ENCODE measurements around the gene GPRC5B.
A peak's percentile ranks its signal among the peaks of the same experiment; 100 is the strongest.

GPRC5B gene

GRCh38 chr16:19868421-19868820 lies 16.2 kb downstream of the GPRC5B start:
- DNase-seq, result no peak

GRCh38 chr16:19864566-19864965 lies 20.1 kb downstream of the GPRC5B start:
- DNase-seq, result no peak

- DNase-seq, result no peak
These were observed 20.7 kb downstream of the GPRC5B start for GRCh38 chr16:19863990-19864389.

GRCh38 chr16:19861811-19862327 lies 22.8 kb downstream of the GPRC5B start:
- DNase-seq, result no peak

GRCh38 chr16:19861133-19861532 lies 23.5 kb downstream of the GPRC5B start:
- no peak for DNase-seq

- no peak for DNase-seq
These were observed 24.2 kb downstream of the GPRC5B start for GRCh38 chr16:19860166-19861041.

GRCh38 chr16:19859603-19860002 lies 25.0 kb downstream of the GPRC5B start:
- DNase-seq, result no peak

- DNase-seq, result no peak
These were observed 25.5 kb downstream of the GPRC5B start for GRCh38 chr16:19859166-19859565.

- DNase-seq, result no peak
These were observed 26.2 kb downstream of the GPRC5B start for GRCh38 chr16:19858340-19859018.

- no peak for DNase-seq
These were observed 26.9 kb downstream of the GPRC5B start for GRCh38 chr16:19857593-19858339.

GRCh38 chr16:19856120-19856519 lies 28.5 kb downstream of the GPRC5B start:
- DNase-seq, result no peak

- no peak for DNase-seq
These were observed 30.1 kb downstream of the GPRC5B start for GRCh38 chr16:19854543-19854876.

GRCh38 chr16:19853742-19854542 lies 30.7 kb downstream of the GPRC5B start:
- no peak for DNase-seq

- no peak for DNase-seq
These were observed 31.4 kb downstream of the GPRC5B start for GRCh38 chr16:19853132-19853741.

- DNase-seq, result no peak
These were observed 33.2 kb downstream of the GPRC5B start for GRCh38 chr16:19851476-19851875.

- peak; percentile 55 for DNase-seq
These were observed 34.4 kb downstream of the GPRC5B start for GRCh38 chr16:19850131-19850817.

GRCh38 chr16:19848756-19849155 lies 35.9 kb downstream of the GPRC5B start:
- DNase-seq, result no peak

GRCh38 chr16:19846436-19846835 lies 38.2 kb downstream of the GPRC5B start:
- no peak for DNase-seq

- no peak for DNase-seq
These were observed 39.6 kb downstream of the GPRC5B start for GRCh38 chr16:19844945-19845641.

- DNase-seq, result no peak
These were observed 41.3 kb downstream of the GPRC5B start for GRCh38 chr16:19843371-19843770.

Measured in NCI-H2029 treated with DMSO at 0.1 percent for 48 hours (cell line).